NCI-H1417 (cell line): ENCODE data around the gene AMN.

ENCODE experiments used
- DNase-seq, 3 experiments: peaks; one replicate each; lab custom pipeline; 2025; lab: John Stamatoyannopoulos, UW

AMN gene

DNA sequence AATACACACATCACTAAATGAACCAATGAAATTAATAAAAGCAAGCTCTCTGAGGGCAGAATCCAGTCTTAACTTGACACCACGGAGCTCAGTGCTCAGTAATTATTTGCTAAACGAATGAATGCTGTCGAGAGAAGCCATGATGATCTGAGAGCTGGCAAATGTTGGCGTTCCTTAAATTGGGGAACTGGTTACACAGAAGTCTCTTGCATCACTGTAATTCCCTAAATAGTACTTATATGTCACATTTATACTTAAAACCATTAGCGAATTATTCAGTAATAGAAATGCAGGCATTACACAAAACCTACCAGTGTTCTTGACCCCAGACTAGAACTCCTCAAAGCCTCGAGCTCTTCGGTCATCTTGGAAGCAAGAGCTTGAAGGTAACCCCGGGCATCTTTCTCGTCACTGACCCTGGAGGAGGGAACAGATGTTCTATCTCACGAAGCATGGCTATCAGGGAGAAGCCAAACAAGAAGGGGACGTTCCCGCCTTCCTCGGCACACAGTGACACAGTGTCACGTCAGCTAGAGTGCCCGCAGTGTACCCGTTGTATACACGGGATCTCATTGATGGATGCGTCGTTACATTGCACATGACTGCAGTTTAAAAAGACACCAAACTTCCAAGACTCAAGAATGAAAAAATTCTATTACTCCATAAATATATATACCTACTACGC is 43.6 kb downstream of the AMN start:
- DNase-seq: no peak

DNA sequence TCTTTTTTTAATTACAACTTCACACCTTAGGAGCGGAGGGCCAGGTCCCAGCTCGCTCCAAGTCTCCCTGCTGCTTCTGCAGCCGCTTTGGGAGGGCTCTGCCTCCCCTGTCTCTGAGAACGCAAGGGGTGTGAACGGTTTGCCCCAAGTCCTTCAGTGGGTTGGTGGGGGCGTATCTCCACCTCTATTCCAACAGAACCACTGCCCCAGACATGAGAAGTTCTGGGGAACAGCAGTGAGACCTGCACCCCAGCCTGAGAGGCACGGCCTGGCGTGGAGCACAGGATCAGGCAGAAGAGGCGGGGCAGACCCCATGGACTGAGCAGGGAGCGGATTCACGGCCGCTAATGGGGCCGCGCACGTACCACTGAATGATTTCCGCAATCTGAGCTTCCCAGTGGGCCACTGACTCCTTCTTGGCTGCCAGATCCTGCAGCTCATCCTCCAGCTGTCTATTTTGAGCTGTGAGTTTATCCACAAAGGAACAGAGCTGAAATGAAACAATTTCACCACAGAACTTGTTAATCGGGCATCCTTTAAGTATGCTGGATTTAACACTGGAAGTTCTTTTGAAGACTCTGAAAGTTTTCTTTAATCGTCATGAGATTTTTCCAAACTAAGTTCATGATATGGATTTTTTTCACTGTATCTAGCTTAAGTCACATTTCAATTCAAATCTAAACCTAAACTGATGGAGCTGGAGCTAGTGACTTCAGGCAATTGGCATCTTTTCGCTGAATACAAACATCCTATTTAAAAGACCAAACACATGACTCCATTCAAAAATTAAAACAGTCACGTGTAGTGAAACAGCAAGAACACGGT is 44.4 kb downstream of the AMN start:
- DNase-seq: no peak

DNA sequence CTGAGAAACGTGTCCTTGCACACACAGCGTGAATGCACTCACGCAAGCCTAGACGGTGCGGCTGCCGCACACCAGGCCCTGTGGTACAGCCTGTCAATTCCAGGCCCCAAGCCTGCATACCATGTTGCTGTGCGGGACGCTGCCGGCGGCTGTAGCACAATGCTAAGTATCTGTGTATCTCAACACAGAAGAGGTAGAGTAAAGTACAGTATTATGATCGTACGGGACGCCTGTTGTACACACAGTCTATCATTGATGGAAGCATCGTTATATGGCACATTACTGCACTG is 45.0 kb downstream of the AMN start:
- DNase-seq: no peak

- no peak for DNase-seq
Observed at GRCh38 chr14:102968306-102968705, 45.8 kb downstream of the AMN start.

DNA sequence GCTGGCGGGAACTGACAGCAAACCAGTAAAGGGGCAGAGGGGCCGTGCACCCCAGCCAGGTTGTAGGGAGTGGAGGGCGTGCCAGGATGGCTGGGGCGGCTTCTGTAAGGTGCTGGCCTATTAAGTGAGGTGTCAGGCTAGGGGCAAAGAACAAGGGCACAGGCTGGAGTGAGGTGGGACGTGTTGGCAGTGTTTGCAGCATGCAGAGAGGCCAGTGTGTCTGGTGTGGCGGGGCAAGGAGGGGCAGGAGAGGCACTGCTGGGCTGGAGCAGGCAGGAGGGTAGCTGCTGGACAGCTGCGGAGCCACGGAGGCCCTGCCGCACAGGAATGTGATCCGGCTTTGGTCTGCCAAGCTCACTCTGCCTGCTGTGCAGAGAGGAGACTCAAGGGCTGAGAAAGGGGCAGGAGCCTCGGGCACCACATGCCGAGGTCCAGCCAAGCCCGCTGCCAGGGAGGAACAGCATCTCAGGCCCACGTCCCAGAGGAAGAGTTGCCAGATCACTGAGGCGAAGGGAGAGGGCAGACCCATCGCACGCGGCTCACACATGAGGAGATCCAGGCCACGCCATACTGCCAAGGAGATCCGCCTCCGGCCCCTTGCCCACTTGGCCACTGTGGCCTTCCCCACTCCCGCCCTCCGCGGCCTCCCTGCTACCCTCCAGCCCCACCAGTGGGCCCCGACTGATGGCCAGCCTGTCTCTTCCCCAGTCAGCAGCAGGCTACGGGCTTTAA is 46.8 kb downstream of the AMN start:
- no peak for DNase-seq

DNA sequence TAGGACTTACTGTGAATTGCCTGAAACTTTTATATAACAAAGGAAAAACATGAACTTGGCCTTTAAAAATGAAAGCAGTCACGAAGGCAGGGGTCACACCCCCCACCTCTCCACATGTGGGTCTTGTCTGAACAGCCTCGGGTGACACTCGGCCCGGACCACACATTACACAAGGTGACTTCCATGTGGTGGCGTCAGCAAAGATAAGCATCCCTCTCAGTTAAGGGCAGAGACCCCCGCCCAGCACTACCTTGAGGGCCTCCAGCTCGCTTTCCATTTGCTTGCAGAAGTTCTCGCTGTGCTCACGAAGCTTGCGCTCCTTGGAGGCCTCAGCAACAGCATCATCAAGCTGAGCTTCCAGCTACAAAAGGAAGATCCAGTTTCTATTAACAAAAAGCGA is 47.4 kb downstream of the AMN start:
- no peak for DNase-seq

DNA sequence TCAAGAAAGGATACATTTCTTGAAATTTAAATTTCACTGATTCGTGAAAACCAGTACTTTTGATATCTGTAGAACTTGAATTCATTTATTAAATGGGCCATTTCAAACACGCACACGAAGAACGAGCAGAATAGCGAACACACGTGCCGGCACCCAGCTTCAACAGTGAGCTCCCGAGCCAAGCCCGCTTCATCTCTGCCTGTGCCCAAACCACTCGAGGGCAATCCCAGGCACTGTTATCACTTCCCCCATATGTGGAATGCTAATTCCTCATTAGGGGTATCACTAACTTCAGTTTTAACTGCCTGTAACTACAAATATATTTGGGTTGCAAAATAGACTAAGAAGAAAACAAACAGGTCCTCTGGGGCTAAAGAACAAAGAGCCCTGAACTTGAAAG is 48.0 kb downstream of the AMN start:
- no peak for DNase-seq

DNA sequence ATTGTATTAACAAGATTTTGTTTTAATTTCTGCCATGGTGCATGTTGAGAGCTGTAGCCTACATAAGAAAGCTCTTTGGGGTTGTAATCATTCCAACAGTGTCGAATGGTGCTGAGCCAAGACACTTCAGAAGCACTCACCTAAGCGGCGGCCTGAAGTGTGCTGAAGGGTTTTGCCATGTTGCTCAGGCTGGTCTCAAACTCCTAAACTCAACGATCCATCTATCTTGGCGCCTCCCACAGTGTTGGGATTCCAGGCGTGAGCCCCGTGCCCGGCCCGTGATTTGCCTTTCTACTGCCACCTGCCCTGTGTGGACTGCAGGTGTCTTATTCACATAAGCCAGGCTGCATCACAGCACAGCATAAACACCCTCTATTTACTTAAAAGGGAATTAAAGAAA is 48.9 kb downstream of the AMN start:
- no peak for DNase-seq

- DNase-seq: no peak
Observed at GRCh38 chr14:102971836-102972606, 49.6 kb downstream of the AMN start.

- DNase-seq: no peak
Observed at GRCh38 chr14:102973706-102974285, 51.3 kb downstream of the AMN start.

GRCh38 chr14:102975662-102976061 is 53.2 kb downstream of the AMN start:
- DNase-seq: no peak

DNA sequence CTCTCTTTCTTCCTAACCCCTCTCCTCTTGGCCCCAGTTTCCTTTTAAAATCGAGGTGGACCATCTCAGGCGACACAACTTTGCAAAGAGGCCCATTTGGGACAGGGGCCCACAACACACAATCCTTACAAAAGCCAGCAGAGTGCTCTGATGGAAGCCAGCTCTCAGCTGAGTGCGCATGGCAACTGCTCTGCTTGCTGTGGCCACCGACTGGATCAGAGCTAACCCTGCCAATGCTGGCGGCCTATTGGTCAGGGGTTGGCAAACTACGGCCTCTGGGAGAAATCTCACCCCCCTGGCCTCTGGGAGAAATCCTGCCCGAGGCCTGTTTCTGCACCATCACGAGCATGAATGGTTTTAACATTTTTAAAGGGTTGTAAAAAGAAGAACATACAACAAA is 55.0 kb downstream of the AMN start:
- DNase-seq: no peak

- DNase-seq: no peak
Observed at GRCh38 chr14:102979406-102979805, 56.9 kb downstream of the AMN start.

GRCh38 chr14:102980409-102980810 is 57.9 kb downstream of the AMN start:
- no peak for DNase-seq
